Measurements from ENCODE around the gene ZGPAT.

The ZGPAT gene

GRCh38 chr20:63678667-63679465 lies 29.0 kb upstream of the ZGPAT start:
- no peak for DNase-seq

DNA sequence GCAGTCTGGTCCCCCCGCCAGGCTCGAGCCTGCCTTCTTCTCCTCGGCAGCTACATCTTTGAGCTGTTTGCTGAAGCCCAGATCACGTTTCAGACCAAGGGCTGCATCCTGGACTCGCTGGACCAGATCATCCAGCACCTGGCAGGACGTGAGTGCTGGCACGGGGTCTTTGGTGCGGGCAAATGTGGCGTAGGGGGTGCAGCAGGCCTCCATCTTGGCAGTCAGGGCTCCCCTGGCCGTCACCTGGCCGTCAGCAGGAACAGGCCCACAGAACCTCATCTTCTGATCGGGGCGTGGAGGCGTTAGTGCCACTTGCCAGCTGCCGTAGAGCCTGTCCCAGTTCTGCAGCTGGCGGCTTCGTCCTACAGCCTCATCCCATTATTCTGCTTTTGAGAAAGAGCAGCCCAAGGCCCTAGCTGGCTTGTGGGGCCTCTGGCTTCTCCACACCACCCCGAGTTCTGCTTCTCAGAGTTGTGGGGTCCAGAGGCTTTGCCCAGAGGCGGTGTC lies 28.0 kb upstream of the ZGPAT start:
- DNase-seq, result no peak

GRCh38 chr20:63680427-63680826 lies 27.4 kb upstream of the ZGPAT start:
- DNase-seq, result no peak

DNA sequence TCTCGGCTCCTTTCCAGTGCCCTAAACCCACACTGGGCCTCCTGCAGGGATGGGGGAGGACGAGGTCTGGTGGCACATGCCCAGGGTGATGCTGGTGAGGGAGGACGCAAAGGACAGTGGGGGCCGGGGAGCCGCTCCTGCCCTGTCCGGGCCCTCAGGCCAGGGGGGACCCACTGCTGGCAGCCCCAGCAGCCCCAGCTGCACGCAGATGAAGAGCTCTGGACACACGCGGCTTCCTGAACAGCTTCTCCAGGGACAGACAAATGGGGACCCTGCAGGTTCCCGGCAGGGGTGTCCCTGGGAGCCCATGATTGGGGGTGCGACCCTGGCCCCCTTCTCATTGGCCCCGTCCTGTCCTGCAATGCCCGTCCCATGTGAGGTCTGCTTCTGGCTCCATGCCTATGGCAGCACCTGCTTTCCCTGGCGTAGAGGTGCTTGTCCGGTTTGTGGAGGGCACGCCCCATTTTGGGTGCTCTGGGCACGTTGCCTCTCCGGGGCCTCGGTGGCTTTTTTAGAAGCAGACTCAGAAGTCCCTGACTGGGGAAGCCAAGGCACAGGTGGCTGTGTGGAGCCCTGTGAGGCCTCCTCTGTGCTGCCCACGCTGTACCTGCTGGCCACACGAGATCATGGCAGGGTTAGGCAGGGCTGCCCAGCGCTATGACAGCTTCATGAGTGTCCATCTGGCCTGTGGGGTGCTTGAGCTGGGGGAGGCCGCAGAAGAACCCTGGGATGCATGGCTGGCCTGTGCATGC lies 26.8 kb upstream of the ZGPAT start:
- DNase-seq, result no peak

DNA sequence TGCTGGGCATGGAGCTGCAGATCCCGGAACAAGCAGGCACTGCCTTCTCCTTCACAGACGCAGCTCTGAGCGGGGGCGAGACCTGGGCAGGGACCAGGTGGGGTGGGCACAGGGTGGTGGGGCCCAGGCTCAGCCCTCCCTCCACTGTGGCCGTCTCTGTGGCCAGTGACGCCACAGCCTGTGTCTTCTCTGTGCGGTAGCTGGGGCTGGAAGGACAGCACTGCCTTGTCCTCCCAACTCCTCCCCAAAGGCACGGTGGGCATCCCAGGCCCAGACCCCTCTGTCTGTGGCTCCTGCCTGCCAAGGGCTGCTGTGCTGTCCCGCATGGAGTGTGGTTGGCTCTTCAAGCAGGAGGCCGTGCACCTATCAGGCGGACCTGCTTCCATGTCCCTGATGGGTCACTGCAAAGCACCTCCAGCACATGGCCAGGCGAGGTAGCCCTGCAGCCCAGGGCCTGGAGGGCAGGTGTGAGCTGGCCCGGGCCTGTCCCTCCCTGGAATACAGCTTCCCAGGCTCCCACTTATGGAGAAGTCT lies 26.2 kb upstream of the ZGPAT start:
- DNase-seq, result no peak

DNA sequence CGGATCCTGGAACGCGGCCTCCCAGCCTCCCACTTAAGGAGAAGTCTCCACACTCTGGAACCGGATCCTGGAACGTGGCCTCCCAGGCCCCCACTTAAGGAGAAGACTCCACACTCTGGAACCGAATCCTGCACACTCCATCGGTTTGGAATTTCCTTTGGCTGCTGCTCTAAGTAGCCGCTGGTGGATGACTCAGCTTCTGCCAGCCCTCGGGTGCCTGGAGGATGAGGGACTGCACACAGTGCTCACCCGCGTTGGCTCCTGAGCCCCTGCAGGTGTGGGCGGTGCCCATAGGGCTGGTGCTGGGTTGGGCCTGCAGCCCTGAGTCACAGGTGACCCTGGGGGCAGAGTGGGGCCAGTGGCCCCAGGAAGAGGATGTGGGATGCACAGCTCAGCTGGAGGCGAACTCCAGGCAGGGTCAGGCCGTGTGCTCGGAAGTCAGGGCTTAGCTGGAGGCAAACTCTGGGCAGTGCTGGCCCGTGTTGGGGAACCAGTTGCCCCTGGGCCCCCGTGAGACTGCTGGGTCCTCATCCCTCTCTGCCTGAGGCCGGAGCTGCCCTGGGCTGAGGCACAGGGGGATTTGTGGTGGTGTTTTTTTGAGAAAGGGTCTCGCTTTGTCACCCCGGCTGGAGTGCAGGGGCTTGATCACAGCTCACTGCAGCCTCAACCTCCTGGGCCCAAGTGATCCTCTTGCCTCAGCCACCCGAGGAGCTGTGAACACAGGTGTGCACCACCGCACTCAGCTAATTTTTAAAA lies 25.3 kb upstream of the ZGPAT start:
- no peak for DNase-seq

GRCh38 chr20:63685269-63686026 lies 22.4 kb upstream of the ZGPAT start:
- DNase-seq, result no peak

GRCh38 chr20:63686094-63686491 lies 21.7 kb upstream of the ZGPAT start:
- no peak for DNase-seq

DNA sequence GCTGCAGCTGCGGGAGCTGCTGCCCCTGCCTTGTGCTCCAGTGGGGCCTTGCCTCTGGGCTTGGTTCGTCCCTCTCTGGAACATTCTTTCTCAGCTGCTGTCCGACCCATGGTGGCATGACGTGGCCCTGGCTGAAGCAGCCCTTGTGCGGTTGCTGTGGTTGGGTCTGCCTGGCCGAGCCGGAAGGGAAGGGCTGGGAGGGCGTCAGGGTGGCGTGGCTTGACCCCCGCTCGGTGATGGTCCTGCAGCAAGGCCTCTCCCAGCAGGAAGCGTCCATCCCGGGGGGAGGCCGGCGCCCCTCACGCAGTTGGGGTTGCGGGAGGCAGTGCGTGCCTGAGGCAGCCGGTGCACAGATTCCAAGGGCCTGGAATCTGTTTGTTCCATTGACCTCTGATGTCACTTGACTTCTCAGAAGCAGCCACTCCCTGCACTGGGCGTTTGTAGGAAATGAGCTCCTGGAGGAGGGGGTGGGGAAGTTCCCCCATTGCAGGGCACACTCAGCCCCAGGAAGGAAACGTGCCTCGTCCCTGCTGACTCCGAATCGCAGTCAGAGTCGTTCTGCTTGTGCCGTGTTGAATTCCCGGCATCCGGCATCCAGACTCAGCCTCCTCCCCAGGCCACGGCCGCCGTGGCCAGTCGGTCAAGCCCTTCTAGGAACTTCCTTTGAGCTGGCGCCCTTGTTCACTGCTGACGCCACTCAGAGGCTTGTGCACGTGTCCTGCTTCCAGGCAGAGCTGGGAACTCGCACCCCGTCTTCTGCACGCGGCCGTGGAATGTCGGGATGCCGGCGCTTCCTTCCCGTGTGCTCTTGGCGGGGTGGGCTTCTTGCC lies 21.1 kb upstream of the ZGPAT start:
- DNase-seq, result no peak

DNA sequence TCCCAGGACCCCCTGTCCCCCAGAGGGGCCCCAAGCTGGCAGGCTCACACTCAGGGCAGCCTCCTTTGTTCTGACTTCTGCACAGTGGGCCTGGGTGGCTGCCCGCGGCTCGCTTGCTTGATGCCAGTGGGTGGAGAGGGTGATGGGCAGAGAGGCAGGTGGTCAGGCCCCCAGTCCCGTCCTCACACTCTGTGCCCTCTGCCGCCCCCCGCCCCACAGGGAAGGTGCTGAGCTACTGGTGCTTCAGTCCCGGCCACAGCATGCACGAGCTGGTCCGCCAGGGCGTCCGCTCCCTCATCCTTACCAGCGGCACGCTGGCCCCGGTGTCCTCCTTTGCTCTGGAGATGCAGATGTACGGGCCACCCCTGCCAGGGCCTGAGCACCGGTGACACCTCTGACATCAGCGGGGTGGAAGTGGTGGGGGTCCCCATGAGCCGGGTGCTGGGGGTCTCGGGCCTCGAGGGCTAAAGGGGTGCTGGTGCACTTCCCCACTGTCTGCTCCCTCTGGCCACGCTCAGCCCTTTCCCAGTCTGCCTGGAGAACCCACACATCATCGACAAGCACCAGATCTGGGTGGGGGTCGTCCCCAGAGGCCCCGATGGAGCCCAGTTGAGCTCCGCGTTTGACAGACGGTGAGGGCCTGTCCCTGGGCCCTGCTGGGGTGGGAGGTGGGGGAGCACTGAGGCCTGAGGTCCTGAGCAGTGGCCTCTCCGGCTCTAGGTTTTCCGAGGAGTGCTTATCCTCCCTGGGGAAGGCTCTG lies 20.2 kb upstream of the ZGPAT start:
- no peak for DNase-seq

DNA sequence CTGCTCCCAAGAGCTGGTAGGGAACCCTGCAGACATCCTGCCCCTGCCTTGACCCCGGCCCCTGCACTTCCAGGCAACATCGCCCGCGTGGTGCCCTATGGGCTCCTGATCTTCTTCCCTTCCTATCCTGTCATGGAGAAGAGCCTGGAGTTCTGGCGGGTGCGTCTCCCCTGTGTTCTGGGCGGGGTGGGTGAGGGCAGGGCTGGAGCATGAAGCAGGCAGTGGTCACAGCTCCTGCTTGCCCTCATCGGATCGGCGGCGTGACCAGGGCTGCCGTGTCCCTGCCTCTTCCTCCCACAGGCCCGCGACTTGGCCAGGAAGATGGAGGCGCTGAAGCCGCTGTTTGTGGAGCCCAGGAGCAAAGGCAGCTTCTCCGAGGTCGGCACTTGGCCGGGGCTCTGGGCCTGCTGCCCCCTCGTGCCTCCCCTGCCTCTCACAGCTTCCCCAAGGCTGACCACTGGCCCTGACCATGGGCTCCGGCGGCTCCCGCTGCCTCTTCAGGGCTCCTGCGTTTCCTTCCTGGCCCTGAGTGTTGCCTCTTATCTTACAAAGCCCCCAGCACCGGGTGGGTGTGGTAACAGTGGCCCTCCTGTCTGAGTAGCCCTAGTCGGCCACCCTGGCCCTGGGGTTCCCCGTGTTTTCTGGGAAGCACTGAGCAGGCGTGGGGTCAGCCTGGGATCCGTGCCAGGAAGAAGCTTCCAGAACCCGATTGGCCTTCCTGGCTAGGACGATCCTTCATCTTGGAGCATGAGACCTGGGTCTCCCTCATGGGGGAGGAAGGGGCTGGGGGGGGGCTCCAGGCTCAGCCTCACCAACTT lies 19.4 kb upstream of the ZGPAT start:
- DNase-seq, result no peak

- no peak for DNase-seq
These were observed 18.5 kb upstream of the ZGPAT start for GRCh38 chr20:63689046-63690002.

DNA sequence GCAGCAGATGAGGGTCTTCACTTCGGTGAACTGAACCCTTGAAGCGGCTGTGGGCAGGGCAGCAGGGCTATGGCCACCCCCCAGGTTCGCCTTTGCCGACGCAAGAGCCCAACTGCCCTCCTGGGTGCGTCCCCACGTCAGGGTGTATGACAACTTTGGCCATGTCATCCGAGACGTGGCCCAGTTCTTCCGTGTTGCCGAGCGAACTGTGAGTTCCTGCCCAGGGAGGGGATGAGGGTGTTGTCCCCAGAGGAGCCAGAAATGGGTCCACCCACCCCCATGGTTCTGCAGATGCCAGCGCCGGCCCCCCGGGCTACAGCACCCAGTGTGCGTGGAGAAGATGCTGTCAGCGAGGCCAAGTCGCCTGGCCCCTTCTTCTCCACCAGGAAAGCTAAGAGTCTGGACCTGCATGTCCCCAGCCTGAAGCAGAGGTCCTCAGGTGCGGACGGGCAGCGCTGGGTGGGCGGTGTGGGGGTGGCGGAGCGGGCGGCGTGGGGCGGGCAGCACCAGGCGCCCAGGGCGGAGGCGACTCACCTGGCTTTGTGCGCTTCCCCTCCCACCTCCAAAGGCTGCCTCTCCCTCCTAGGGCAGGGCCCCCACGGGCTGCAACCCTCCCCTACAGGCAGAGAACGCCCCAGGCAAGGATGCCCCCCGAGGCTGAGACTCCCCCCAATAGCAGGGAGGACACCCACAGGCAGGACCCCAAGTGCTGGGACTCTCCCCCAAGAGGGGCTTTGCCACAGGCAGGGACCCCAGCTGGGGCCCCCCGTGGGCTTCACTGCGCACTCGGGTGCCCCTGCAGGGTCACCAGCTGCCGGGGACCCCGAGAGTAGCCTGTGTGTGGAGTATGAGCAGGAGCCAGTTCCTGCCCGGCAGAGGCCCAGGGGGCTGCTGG lies 17.6 kb upstream of the ZGPAT start:
- DNase-seq, result no peak

DNA sequence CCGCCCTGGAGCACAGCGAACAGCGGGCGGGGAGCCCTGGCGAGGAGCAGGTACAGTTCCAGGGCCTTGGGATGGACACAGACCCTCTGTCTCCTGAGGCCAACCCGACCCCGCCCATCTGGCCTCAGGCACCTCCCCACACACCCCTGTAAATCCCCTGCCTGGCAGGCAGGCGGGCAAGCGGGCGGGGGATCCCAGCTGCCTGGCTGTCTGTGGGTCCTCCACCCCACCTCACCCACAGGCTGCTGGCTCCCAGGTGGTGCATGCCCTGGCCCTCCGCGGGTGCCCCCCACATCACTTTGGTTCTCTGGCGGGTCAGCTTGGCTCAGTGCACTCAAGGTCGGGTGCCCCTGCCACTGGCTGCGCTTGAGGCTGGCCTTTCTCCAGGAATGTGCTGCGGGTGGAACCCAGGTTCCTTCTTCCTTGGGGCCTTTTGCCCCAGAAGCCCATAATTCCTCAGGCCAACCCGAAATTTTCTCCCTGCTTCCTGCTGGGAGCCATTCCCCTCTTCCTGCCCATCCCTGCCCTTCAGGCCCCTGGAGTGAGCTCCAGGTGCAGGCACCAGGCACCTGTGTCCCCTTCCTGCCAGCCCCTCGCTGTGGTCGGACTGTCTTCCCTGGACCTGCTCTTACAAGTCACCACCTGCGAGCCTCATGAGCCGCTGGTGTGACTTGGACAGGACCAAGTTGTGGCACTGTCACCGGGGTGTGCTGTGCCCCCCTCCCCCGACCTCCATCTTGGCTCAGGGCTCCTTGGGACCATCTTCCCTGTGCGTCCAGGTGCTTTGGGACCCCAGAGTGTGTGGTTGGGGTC lies 16.7 kb upstream of the ZGPAT start:
- DNase-seq, result no peak

DNA sequence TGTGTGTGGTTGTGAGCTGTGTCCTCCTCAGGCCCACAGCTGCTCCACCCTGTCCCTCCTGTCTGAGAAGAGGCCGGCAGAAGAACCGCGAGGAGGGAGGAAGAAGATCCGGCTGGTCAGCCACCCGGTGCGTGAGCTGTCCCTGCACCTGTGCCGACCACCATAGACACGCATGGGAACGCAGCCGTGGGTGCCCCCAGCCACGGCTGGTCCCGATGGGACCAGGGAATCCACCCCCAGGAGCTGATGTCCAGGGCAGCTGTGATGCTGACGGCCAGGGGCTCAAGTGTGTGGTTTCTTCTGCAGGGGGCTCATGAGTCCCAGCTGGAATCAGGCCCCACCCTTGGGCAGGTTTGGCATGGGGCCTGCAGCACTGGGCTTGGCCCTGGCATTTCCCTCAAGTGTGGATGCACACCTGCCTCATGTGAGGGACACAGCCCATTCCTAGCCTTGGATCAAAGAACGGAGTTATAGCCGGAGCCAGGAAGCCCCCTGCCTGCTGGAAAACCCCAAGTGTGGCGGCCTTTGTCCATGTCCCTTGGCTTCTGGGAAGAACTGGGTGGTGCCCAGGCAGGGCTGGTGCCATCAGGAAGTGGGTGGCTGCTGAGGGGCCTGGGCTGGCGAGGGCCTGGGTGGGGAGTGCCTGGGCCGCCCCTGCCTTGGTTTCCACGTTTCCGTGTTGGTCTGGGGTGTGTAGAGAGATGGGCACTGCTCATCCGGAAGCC lies 16.0 kb upstream of the ZGPAT start:
- no peak for DNase-seq

All from NCI-H1105 (cell line).